NCI-H82 treated with DMSO at 0.1 percent for 48 hours (cell line): ENCODE measurements around the gene KLHL40.

Experiments
- DNase-seq: peaks from one replicate; lab custom pipeline; 2025; ENCODE audit not compliant: unreplicated experiment; lab: John Stamatoyannopoulos, UW

Gene KLHL40

DNA sequence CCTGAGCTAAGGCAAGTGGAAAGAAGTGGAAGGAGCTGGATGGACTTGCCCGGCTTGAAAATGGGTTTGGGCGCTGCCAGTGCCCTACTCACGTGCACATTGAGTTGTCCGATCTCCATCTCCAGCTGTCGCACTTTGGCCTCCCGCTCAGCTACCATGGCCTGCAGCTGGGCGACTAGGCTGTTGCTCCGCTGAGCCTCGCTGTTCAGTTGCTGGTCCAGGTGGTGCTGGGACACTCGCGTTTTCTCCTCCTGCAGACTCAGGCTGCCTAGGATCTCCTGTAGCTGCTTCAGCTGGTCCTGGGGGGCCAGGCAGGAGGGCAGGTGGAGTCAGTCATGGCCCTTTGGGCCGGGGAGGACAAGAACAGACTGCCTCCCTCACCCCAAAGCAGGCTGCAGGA, 50.3 kb downstream of the KLHL40 start:
- no peak for DNase-seq

DNA sequence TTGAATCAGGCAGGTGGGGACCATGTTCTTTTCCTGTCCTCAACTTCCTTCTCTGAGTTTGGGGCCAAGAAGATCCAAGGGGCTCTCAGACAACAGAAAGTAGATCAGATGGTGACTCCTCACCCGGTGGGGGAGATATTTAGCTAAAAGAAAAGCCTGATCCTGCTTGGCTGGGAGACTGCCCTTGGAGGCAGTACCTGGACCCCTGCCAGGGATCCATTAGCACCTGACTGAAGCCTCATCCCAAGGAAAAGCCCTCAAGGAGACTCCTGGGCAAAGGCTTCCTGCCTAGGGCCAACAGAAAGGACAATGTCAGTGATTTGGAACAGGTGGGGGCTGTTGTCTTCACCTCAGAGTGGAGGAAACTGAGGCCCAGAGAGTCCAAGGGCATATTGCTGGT, 50.7 kb downstream of the KLHL40 start:
- no peak for DNase-seq

DNA sequence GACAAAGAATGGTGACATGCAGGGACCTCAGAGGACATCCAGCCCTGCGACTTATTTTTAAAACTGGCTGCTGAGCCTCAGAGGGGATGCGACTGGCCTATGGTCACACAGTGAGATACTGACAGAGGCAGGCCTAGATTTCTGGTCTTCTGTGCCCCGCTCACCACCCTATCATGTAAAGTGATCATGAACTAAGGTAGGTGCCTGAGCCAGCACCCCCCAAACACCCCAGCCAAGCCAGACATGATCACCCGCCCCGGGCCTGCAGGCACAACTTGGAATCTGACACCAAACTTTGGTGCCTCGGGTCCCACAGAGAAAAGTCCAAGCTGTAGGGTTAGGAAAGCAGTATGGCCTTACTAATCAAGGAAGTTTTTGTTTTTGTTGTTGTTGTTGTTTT, 51.2 kb downstream of the KLHL40 start:
- DNase-seq: no peak

DNA sequence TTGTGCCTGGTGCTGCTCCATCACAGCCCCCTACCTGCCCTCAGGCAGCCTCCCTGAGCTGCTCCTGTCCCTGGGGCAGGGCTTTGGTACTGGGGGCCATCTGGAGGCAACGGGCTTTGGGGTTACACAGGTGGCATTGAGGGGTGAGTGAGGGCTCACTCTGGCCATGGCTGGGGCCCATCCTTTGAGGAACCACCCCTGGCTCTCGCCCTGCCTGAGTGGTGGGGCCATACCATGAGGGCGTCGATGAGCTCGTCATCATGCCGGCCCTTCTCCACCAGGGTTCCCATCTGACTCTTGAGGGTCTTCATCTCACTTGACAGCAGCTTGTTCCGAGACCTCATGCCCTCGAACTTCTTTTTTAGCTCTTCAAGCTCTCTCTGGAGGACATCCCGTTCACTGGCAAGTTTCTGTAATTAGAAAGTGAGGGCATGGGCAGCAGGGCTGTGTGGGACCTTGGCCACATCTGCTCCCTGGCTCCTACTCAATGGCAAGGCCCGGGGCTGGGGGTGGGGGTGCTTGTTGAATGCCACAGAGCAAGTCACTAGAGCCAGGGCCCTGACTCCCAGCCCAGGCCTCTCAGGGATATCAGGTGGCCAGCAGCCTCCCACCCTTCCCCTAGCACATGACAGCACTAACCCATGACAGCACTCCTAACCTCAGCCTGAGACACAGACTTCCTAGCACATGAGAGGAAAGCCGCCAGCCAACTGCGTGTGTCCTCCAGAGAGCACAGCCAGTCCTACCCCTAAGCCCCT, 54.2 kb downstream of the KLHL40 start:
- no peak for DNase-seq

DNA sequence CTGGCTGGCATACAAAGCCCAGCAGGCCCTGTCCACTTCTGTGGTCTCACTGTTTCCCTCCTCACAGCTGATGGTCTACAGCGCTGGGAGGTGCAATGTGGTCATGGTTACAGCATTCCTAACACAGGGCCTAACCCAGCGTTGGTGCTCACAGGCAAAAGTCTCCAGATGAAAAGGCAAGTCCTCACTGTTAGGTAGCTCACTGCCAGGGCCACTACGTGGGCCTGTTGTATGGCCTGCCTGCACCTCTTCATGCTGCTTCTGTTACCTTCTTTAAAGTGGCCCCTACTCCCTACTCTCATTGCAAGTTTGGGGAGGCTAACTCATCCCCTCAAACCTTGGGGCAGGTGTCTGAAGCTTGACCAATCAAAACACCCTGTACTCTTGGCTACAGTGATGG, 56.5 kb downstream of the KLHL40 start:
- no peak for DNase-seq
